GM21367 (cell line): ENCODE data around the gene TMEM151A.
"Not testable (repeated sequence)": the region's sequence is repeated elsewhere in the genome, so short reads cannot be mapped to it uniquely, and the experiment has no call there.

Experiments used
- ATAC-seq: cut with Tn5 transposase; IDR thresholded peaks from one replicate; pipeline ENCODE4 v1.9.1; 2021; ENCODE audit not compliant: unreplicated experiment

The TMEM151A gene

GRCh38 chr11:66291706-66292542 is at the start of gene TMEM151A:
Gene TMEM151A (plus strand): TSS chr11:66291894. CDS start chr11:66292014, 120 bp downstream.
- no peak for ATAC-seq

GRCh38 chr11:66242095-66242765 is 49.5 kb upstream of the TMEM151A start:
- no peak for ATAC-seq

DNA sequence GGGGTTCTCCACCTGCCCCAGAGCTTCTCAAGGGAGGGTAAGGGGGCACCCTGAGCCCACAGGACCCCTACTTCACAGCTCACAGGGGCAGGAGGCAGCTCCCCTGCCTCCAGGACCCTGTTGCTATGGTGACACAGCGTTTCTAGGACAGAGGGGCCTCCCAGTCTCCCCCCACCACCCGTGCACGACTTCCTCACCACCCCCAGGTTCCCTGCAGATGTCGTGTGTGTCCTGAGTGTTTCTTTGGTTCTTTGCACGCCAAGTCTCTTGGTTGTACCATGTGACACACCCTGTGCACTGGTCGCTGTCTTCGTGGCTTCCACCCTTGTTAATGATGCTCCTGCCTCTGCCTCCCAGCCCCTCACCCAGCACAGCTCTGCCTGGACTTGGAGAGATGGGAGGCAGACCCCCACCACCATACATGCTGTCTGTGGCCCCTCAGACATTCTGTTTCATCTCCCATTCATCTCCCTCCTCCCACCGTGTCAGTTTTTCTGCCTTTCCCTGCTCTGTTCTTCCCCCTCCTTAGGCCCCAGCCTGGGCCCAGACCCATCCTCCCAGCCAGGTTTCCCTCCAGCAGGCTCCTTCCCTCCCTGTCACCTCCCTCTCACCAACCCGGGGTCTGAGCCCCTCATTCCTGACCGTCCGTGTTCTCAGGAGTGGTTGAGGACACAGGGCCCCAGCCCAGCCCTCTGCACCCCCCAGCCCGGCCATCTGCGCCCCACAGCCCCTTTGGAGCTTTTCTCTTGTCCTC is 47.7 kb upstream of the TMEM151A start:
- ATAC-seq: no peak

GRCh38 chr11:66247295-66247694 is 44.4 kb upstream of the TMEM151A start:
- ATAC-seq: no peak

GRCh38 chr11:66247801-66248200 is 43.9 kb upstream of the TMEM151A start:
- no peak for ATAC-seq

GRCh38 chr11:66248903-66249302 is 42.8 kb upstream of the TMEM151A start:
- no peak for ATAC-seq

DNA sequence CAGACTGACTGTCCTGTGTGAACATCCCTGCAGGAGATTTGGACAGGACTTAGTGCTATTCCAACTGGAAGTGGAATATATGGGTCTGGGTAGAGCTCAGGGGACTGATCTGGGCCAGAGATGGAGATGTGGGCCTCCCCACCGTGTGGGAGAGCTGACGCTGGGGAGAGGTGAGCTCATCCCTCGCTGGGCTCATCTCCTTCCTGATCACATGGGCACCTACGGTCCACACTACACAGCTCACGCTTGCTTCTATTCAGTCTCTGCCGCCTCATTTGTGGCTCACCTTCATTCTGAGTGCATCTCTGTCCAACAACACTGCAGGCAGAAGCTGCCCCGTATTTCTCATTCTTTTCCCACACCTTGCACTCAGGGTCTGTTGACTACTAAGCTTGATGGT is 39.9 kb upstream of the TMEM151A start:
- no peak for ATAC-seq

DNA sequence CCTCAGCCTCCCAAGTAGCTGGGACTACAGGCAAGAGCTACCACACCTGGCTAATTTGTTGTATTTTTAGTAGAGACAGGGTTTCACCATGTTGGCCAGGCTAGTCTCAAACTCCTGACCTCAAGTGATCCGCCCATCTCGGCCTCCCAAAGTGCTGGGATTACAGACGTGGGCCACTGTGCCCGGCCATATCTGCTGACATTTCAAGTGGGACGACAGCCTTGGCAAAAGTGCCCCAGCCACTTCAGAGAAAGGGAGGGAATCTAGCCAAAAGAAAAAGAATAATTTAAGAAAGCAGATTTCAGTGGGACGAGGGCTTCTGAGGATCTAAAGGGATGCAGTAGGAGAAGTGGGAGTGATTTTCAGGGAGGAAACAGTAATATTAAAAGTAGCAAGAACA is 38.6 kb upstream of the TMEM151A start:
- not testable (repeated sequence) for ATAC-seq

- ATAC-seq: no peak
Observed at GRCh38 chr11:66258473-66258893, 33.2 kb upstream of the TMEM151A start.

DNA sequence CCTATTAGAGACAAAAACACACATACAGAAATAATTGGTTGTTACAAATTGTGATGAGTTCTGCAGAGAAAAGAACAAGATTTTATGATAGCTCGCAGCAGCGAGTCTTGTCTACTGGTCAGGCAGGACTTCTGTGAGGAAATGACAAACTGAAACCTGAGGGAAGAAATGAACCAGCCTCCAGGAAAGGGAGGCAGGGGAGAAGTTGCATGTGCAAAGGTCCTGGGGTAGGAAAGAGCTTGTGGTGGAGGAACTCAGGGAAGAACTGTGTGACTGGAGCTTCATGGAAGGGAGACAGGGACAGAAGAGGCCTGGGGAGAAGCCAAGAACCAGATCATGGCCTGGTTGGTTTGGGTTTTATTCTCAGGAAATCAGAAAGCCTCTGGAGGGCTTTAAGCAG is 32.5 kb upstream of the TMEM151A start:
- no peak for ATAC-seq

DNA sequence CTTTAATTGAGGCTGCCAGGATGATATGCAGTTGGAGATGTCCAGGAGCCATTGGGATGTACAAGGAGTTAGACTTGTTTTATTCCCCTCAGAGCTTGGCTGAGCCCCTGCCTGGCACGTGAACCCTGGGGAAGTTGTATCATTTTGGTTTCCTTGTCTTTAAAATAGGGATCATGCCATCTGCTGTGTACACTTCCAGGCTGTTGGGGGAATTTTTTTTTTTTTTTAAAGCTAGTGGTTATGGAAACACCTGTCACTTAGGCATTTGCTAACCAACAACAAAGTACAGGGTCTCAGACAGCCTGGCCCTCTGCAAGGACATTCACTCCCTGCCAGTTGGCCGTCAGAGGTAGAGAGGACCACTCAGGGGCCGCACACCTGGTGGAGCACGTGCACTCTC is 31.7 kb upstream of the TMEM151A start:
- ATAC-seq: no peak

DNA sequence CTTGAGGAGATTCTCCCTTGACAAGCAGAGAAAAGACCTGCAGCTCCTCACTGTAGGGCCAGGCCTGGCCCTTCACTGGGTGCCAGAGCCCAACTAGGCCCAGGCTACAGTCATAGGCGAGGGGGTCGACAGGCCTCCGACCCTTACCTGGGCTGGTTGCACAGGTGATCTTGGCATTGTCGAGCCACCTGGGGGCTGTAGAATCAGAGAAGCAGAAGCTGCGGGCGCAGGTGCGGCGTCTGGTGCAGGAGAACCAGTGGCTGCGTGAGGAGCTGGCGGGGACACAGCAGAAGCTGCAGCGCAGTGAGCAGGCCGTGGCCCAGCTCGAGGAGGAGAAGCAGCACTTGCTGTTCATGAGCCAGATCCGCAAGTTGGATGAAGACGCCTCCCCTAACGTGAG is 30.1 kb upstream of the TMEM151A start:
- ATAC-seq: no peak

- no peak for ATAC-seq
Observed at GRCh38 chr11:66262191-66262590, 29.5 kb upstream of the TMEM151A start.

DNA sequence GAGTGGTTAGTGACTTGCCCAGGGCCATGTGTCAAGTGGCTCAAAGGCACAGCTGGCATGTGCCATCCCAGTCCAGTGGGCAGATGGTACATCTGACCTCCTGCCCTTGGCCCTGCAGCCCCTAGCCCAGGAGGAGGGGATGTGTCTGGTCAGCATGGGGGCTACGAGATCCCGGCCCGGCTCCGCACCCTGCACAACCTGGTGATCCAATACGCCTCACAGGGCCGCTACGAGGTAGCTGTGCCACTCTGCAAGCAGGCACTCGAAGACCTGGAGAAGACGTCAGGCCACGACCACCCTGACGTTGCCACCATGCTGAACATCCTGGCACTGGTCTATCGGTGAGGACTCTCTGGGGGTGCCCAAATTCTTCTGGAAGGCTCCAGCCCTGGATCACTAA is 29.0 kb upstream of the TMEM151A start:
- no peak for ATAC-seq

DNA sequence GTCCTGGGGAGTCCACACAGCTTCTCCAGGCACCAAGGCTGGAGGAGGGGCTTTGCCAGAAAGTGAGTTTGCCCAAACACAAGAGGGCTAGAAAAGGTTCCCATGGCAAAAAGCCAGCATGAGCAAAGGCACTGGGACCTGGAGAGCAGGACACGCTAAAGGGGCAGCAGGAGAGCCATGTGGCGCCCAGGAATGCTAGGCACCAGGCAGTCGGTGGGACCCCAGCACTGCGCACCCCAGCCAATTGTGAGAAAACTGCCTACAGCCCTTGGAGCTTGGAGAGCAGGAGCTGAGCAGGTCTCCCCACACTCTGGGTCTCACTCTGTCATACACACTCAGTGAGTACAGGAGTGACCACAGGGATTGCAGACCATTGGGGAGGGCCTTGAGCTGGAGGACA is 28.5 kb upstream of the TMEM151A start:
- no peak for ATAC-seq

- no peak for ATAC-seq
Observed at GRCh38 chr11:66263785-66264184, 27.9 kb upstream of the TMEM151A start.

DNA sequence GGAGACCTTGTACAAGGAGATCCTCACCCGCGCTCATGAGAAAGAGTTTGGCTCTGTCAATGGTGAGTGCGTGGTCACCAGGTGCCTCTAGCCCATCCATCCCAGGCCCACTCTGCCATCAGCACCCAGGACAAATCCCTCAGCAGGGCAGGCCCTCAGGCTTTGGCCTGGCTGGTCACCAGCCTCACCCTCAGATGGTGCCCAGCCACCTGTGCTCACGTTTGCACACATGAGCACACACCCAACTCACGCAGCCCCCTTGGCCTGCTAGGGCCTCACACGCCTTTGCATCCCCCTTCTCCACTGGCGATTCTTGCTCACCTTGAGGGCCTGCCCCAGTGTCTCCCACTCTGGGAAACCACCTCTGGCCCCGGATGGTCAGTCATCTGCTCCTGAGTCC is 27.3 kb upstream of the TMEM151A start:
- no peak for ATAC-seq

DNA sequence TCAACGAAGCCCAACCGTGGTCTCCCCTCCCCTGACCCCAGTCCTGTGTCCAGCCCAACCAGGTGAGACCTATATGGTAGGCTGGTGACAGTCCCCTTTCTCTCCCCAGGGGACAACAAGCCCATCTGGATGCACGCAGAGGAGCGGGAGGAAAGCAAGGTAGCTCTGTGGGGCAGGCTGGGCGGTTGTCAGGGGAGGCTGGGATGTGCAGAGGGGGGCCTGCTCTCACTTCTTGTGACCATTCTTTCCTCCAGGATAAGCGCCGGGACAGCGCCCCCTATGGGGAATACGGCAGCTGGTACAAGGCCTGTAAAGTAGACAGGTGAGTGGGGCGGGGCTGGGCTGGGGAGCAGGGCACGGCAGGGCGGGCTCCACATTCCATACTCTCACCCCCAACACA is 26.8 kb upstream of the TMEM151A start:
- no peak for ATAC-seq

GRCh38 chr11:66265531-66266377 is 25.9 kb upstream of the TMEM151A start:
- ATAC-seq: no peak

GRCh38 chr11:66266378-66267038 is 25.2 kb upstream of the TMEM151A start:
- ATAC-seq: no peak
